Thyroid gland (tissue), 4 donors: ENCODE data around the gene EN2. TPM values are rescaled to one million over a fixed set of nuclear protein-coding genes. Genes with fewer than 3 reads are reported as not detected.
A peak's percentile ranks its signal among the peaks of the same experiment; 100 is the strongest.

ENCODE experiments used
- DNase-seq, 2 donors: peaks; one replicate each; pipeline ENCODE4 v3.0.0-alpha.2; 2019
- H3K27ac ChIP-seq, 3 donors: fragments of 200-600 bp; sonication (generic); 1 replicate in 2 of 3; 2 replicates in 1 of 3; pipeline ENCODE4 v1.5.1; 2016 to 2019; ENCODE audit warnings: mild to moderate bottlenecking in 1 of 3, moderate library complexity in 1 of 3
- H3K27me3 ChIP-seq: fragments of 200-600 bp; sonication (generic); one replicate; pipeline ENCODE4 v1.5.1; 2019
- H3K36me3 ChIP-seq, 2 donors: fragments of 200-600 bp; sonication (generic); one replicate each; pipeline ENCODE4 v1.5.1; 2016 to 2019
- H3K4me1 ChIP-seq, 2 donors: fragments of 200-600 bp; sonication (generic); one replicate each; pipeline ENCODE4 v1.5.1; 2017 to 2019
- H3K4me3 ChIP-seq, 3 donors: fragments of 200-600 bp; sonication (generic); replicated peaks in 1 of 3; 1 replicate in 2 of 3; 2 replicates in 1 of 3; pipeline ENCODE4 v1.5.1; 2016; ENCODE audit warnings: mild to moderate bottlenecking in 1 of 3
- H3K9me3 ChIP-seq: fragments of 200-600 bp; sonication (generic); one replicate; pipeline ENCODE4 v1.5.1; 2017
- CTCF ChIP-seq, 6 experiments: fragments of 200-600 bp in 3 of 6; fragments of 450-650 bp in 3 of 6; sonication (generic) in 3 of 6; IDR thresholded peaks; one replicate each; pipeline ENCODE4 v1.5.1; 2016 to 2019; ENCODE audit warnings: antibody characterized with exemption in 6 of 6, mild to moderate bottlenecking in 2 of 6, inconsistent platforms in 1 of 6, moderate library complexity in 1 of 6
- POLR2A ChIP-seq, 2 donors: fragments of 450-650 bp; IDR thresholded peaks; one replicate each; pipeline ENCODE4 v1.6.1; 2017; ENCODE audit warnings: antibody characterized with exemption in 2 of 2, mild to moderate bottlenecking in 2 of 2, moderate library complexity in 1 of 2
- WGBS, 2 donors: methylation state at CpG; one replicate each; pipeline ENCODE4 v1.1.5; 2017; 5-methylcytosine and 5-hydroxymethylcytosine counted together
- intact Hi-C: fragments of 100-400 bp; cut with DNase I; formaldehyde crosslinking; loops from one replicate; pipeline ENCODE4 v1.15.1; 2023
- total RNA-seq, 4 donors: library from RNA; depleted of rRNA; stranded (reverse); fragments of >200 nt; gene quantifications; one replicate each; pipeline ENCODE4 v1.2.3, GENCODE V29; 2016

Gene EN2
- total RNA-seq, 4 donors from 2014 or later = 0.22 to 0.29 (median 0.27) TPM; not detected in 1

- WGBS, 2 donors = 7 to 15% methylated on average over 18 to 20 of the region's 98 CpGs
- Histone ChIP-seq H3K27ac (no peak overlapping the region), H3K4me3 (peak overlapping the region in 2 of 3 donors; percentile 23 to 55), H3K36me3 (no peaks in the 10 kb centered on the region), H3K9me3 (no peaks in the 10 kb centered on the region), H3K27me3 (peaks cover 79% of the 10 kb centered on the region), H3K4me1 (peaks cover 27 to 46% of the 10 kb centered on the region in 2 donors)
- no peak for TF ChIP-seq POLR2A (IDR thresholded peaks at IDR 0.05)
- TF ChIP-seq CTCF (IDR thresholded peaks at IDR 0.05) = no peak
- DNase-seq = no peak
- intact Hi-C loops = no loop called here
Measured at GRCh38 chr7:155457544-155458110, 302 bp upstream of the EN2 start.

DNA sequence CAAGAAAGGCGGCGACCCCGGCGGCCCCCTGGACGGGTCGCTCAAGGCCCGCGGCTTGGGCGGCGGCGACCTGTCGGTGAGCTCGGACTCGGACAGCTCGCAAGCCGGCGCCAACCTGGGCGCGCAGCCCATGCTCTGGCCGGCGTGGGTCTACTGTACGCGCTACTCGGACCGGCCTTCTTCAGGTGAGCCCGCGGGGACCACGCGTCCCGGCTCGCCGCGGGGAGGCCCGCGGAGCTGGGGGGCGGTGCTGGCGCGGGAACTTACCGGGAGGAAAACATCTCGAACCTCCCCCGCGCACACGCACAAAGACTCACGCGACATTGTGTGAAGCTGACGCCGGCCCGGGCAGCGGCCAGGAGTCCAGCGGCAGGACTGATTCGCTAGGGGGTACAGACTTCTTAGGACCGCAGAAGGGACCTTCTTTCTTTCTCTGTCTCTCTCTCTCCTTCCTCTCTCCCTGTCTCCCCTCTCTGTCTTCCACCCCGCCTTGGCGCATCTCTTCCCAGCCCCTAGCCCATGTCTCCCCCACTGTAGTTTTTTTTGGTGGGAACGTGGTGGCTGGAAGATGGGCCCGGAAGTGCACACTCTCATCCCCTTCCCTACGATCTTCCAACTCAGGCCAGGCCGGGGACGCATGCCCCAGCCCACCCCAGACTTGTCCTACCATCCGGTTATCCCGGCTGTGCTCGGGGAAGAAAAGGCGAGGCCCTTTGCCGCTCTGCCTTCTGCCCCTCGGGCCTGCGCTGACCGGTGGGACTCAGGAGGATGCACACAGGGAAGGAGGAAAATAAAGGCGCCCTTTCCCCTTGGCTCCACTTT is 1.2 kb downstream of the EN2 start:
- peaks cover 23 to 40% of the 10 kb centered on the region in 2 donors for H3K4me1 ChIP-seq
- DNase-seq = no peak
- intact Hi-C loops = no loop called here
- H3K27ac ChIP-seq = no peak overlapping the region
- no peaks in the 10 kb centered on the region for H3K36me3 ChIP-seq
- peak overlapping the region in 1 of 3 donors; percentile 23 for H3K4me3 ChIP-seq
- H3K9me3 ChIP-seq = no peaks in the 10 kb centered on the region
- peaks cover 76% of the 10 kb centered on the region for H3K27me3 ChIP-seq
- no peak for TF ChIP-seq POLR2A (IDR thresholded peaks at IDR 0.05)
- TF ChIP-seq CTCF (IDR thresholded peaks at IDR 0.05) = no peak
- 3 to 4% methylated on average over 27 to 53 of the region's 68 CpGs for WGBS, 2 donors

GRCh38 chr7:155459700-155460461 is 2.0 kb downstream of the EN2 start:
- H3K4me1 ChIP-seq = peaks cover 16 to 32% of the 10 kb centered on the region in 2 donors
- WGBS, 2 donors = 5 to 8% methylated on average over 34 of the region's 34 CpGs
- TF ChIP-seq POLR2A (IDR thresholded peaks at IDR 0.05) (no peak), CTCF (IDR thresholded peaks at IDR 0.05) (no peak)
- peaks cover 73% of the 10 kb centered on the region for H3K27me3 ChIP-seq
- no peaks in the 10 kb centered on the region for H3K9me3 ChIP-seq
- no peak overlapping the region for H3K27ac ChIP-seq
- no peak overlapping the region for H3K4me3 ChIP-seq
- intact Hi-C loops = no loop called here
- DNase-seq = no peak
- no peaks in the 10 kb centered on the region for H3K36me3 ChIP-seq

- Histone ChIP-seq H3K9me3 (no peaks in the 10 kb centered on the region), H3K36me3 (no peaks in the 10 kb centered on the region), H3K27me3 (peaks cover 73% of the 10 kb centered on the region), H3K27ac (no peak overlapping the region), H3K4me1 (peaks cover 16 to 28% of the 10 kb centered on the region in 2 donors), H3K4me3 (no peak overlapping the region)
- intact Hi-C loops = no loop called here
- 6 to 12% methylated on average over 7 to 8 of the region's 8 CpGs for WGBS, 2 donors
- no peak for TF ChIP-seq CTCF (IDR thresholded peaks at IDR 0.05)
- TF ChIP-seq POLR2A (IDR thresholded peaks at IDR 0.05) = no peak
- DNase-seq = no peak
Measured at GRCh38 chr7:155460926-155461613, 3.1 kb downstream of the EN2 start.
